Bronchial epithelial cell (primary cell): ENCODE results near the gene TMCC3. TPM values are rescaled to one million over a fixed set of nuclear protein-coding genes. Genes with fewer than 3 reads are reported as not detected.

Experiments used
- DNase-seq: peaks from one replicate; pipeline ENCODE4 v3.0.0-alpha.2; 2010; ENCODE audit warnings: low read depth
- FAIRE-seq: peaks from 2 replicates; lab custom pipeline; 2011; peaks lifted over from hg19 to GRCh38; lab: Jason Lieb, UNC
- H3K27me3 ChIP-seq: 2 replicates; pipeline ENCODE4 v1.5.1; 2011; ENCODE audit warnings: low read length; ENCODE audit not compliant: control insufficient read depth, insufficient read depth
- H3K36me3 ChIP-seq: 2 replicates; pipeline ENCODE4 v1.5.1; 2011; ENCODE audit warnings: low read length; ENCODE audit not compliant: control insufficient read depth, insufficient read depth
- H3K4me3 ChIP-seq: 2 replicates; pipeline ENCODE4 v1.5.1; 2011; ENCODE audit warnings: mild to moderate bottlenecking, low read depth, low read length, control low read depth
- CTCF ChIP-seq: IDR thresholded peaks from 2 replicates; pipeline ENCODE4 v1.5.1; 2011; ENCODE audit warnings: mild to moderate bottlenecking, moderate library complexity, low read length, control low read depth, inconsistent platforms; ENCODE audit not compliant: insufficient read depth, severe bottlenecking
- total RNA-seq: library from RNA; depleted of rRNA; stranded (reverse); fragments of >200 nt; gene quantifications from 2 replicates; pipeline ENCODE4 v1.2.1, GENCODE V29; 2014

Gene TMCC3
- total RNA-seq, 1 donor from 2014 or later: 5.8 TPM

- no peak overlapping the region for H3K4me3 ChIP-seq
- FAIRE-seq (no peak), DNase-seq (peak; percentile 97)
- no peaks in the 10 kb centered on the region for H3K27me3 ChIP-seq
- H3K36me3 ChIP-seq: no peaks in the 10 kb centered on the region
- TF ChIP-seq CTCF: no peak
Measured at GRCh38 chr12:94640134-94640928, 10.0 kb downstream of the TMCC3 start.

GRCh38 chr12:94638521-94638920 lies 11.8 kb downstream of the TMCC3 start:
- DNase-seq (no peak), FAIRE-seq (no peak)
- Histone ChIP-seq H3K27me3 (no peaks in the 10 kb centered on the region), H3K36me3 (no peaks in the 10 kb centered on the region), H3K4me3 (no peak overlapping the region)
- no peak for TF ChIP-seq CTCF

- no peak for TF ChIP-seq CTCF
- H3K27me3 ChIP-seq: no peaks in the 10 kb centered on the region
- no peak overlapping the region for H3K4me3 ChIP-seq
- peak; percentile 29 for DNase-seq
- FAIRE-seq: no peak
- no peaks in the 10 kb centered on the region for H3K36me3 ChIP-seq
Measured at GRCh38 chr12:94637390-94638113, 12.8 kb downstream of the TMCC3 start.

- TF ChIP-seq CTCF: no peak
- DNase-seq (peak; percentile 67), FAIRE-seq (no peak)
- Histone ChIP-seq H3K36me3 (no peaks in the 10 kb centered on the region), H3K27me3 (no peaks in the 10 kb centered on the region), H3K4me3 (no peak overlapping the region)
Measured at GRCh38 chr12:94636462-94637085, 13.8 kb downstream of the TMCC3 start.

GRCh38 chr12:94634717-94635116 lies 15.6 kb downstream of the TMCC3 start:
- no peaks in the 10 kb centered on the region for H3K36me3 ChIP-seq
- no peaks in the 10 kb centered on the region for H3K27me3 ChIP-seq
- no peak overlapping the region for H3K4me3 ChIP-seq
- TF ChIP-seq CTCF: no peak
- no peak for FAIRE-seq
- no peak for DNase-seq
